Stimulated activated CD8-positive, alpha-beta memory T cell treated with anti-CD3 and anti-CD28 coated beads, Interleukin-15, amount 100 ng/mL, for 48 hours (primary cell): ENCODE results near the gene HASPIN.
A peak's percentile ranks its signal among the peaks of the same experiment; 100 is the strongest.

Source experiments
- DNase-seq, 2 donors: peaks; one replicate each; pipeline ENCODE4 v3.0.0-alpha.2; 2020; ENCODE audit warnings: low read depth in 2 of 2

Gene HASPIN

GRCh38 chr17:3763777-3764170 is 40.1 kb downstream of the HASPIN start:
- DNase-seq = no peak

DNA sequence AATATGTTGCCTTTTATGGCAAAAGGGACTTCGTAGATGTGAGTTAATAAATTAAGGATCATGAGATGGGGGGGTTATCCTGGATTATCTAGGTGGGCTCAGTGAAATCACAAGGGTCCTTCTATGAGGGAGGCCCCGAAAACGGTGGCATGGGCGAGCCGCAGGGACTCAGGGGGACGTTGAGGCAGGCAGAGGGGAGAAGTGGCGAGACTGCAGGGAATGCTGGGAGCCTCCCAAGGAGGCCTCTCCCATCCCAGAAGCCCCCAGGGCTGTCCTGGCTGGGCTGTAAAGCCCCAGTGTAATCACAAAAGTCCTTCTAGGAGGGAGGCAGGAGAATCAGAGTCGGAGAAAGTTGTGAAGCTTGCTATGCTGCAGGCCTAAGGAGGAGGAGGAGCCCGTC is 42.3 kb downstream of the HASPIN start:
- no peak for DNase-seq

- no peak for DNase-seq
Observed at GRCh38 chr17:3766779-3767178, 43.1 kb downstream of the HASPIN start.

GRCh38 chr17:3768341-3768740 is 44.6 kb downstream of the HASPIN start:
- no peak for DNase-seq

DNA sequence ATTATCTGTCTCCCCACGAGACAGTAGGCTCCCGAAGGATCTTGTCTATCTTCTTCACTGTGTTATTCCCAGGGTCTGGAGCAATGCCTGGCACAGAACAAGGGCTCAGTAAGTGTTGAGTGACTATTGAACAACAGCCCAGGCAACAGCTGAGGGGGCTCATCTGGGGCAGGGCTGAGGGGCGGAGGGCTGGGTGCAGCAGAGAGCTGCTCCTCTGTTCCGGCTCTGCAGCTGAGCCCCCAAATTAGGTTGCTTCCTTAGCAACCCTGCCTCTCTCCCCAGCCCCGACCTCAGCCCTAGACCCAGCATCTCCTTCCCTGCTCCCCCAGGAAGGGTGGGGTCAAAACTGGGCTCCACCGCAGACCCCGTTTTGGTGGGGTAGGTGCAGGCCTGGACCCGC is 45.1 kb downstream of the HASPIN start:
- no peak for DNase-seq

DNA sequence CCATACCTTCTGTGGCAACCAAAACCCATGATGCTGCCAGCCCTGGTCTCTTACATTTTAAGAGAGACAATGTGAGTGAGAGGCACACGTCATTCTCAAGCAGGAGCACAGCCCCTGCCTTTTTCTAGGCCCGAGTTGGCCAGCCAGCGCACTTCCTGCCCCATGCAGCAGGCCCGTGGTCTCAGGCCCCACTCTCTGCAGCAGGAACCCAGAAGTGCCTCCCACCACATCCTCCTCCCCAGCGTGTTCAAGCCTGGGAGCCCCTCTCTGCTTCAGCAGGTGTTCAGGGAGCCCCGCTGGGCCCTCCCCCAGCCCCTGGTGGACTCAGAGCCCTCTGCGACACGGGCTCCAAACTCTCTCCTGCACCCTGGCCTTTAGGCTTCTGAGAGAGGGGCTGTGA is 46.8 kb downstream of the HASPIN start:
- DNase-seq = peak in 1 of 2 donors; percentile 48

DNA sequence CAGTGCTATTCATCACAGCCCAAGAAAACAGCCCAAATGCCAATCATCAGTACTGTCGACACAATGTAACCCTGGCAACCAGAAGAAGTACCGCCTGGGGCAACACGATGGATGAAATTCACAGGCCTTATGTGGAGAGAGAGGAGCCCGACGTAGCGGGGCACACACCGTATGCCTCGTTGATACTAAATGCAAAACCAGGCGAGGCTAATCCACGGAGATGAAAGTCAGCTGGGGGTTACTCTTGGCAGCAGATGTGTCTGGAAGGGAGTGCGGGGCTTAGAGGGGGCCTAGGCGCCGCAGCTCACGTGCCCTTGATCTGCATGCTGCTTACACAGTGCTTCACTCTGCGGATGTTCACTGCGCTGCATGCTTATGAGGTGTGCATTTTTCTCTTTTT is 47.4 kb downstream of the HASPIN start:
- DNase-seq = no peak

- DNase-seq = no peak
Observed at GRCh38 chr17:3772764-3773163, 49.1 kb downstream of the HASPIN start.

DNA sequence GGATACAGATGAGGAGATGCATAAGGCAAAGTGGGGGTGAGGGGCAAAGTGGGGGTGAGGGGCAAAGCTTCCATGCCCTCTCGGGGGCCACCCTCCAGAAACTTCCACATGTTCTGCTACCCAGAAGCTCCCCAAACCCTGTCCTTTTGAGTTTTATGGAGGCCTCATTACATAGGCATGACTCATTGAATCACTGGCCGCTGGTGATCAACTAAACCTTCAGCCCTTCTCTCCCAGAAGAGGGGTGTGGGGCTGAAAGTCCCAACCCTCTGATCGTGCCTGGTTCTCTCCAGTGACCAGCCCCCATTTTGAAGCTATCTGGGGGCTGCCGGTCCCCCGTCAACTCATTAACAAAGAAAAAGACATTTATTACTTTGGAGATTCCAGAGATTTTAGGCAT is 49.8 kb downstream of the HASPIN start:
- no peak for DNase-seq

DNA sequence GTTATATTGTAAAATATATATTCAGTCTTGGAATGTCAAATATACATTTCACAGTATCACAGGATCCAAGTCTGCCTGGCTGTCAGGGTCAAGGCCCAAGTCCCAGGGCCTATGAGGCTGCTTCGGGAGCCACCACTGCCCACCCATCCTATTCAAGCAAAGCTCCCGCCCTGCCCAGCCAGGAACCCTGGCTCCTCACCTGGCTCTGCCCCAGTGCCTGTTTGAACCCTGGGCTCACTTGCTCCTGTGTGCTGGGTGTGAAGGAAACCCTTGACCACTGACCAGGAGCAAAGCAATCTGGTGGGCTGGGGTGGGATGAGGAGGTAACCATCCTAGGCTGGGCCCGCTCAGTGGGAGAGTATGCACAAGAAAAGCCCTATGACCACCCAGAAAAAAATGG is 50.3 kb downstream of the HASPIN start:
- no peak for DNase-seq
